Gastroesophageal sphincter (tissue), 3 donors: Measurements from ENCODE around the gene CENPV.

Source experiments
- EP300 ChIP-seq: sonication (generic); formaldehyde crosslinking; IDR thresholded peaks from one replicate; pipeline ENCODE4 v1.6.1; 2017; ENCODE audit warnings: antibody characterized with exemption, mild to moderate bottlenecking
- POLR2A ChIP-seq, 2 donors: fragments of 450-650 bp; IDR thresholded peaks; one replicate each; pipeline ENCODE4 v1.6.1; 2017; ENCODE audit warnings: antibody characterized with exemption in 2 of 2, mild to moderate bottlenecking in 2 of 2, moderate library complexity in 1 of 2
- TF ChIP-seq, protein P1 (sequence below), 4 experiments: fragments of 200-600 bp in 2 of 4; fragments of 450-650 bp in 2 of 4; sonication (generic) in 1 of 4; IDR thresholded peaks; one replicate each; pipeline ENCODE4 v1.5.1; 2017 to 2019; ENCODE audit warnings: antibody characterized with exemption in 4 of 4, mild to moderate bottlenecking in 2 of 4, moderate library complexity in 2 of 4

DNA sequence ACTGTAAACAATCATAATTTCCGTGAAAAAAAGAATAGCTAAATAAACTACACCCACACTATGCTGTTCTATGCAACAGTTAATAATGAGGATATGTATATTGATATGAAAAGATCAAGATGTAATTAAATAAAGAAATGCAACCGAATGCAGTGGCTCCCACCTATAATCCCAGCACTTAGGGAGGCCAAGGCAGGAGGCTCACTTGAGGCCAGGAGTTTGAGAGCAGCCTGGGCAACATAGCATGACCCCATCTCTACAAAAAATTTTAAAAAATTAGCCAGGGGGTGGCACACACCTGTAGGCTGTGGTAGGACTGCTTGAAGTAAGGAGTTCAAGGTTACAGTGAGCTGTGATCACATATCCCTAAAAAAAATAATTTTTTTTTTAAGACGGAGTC lies 14.9 kb downstream of the CENPV start:
- TF ChIP-seq, protein P1, sequence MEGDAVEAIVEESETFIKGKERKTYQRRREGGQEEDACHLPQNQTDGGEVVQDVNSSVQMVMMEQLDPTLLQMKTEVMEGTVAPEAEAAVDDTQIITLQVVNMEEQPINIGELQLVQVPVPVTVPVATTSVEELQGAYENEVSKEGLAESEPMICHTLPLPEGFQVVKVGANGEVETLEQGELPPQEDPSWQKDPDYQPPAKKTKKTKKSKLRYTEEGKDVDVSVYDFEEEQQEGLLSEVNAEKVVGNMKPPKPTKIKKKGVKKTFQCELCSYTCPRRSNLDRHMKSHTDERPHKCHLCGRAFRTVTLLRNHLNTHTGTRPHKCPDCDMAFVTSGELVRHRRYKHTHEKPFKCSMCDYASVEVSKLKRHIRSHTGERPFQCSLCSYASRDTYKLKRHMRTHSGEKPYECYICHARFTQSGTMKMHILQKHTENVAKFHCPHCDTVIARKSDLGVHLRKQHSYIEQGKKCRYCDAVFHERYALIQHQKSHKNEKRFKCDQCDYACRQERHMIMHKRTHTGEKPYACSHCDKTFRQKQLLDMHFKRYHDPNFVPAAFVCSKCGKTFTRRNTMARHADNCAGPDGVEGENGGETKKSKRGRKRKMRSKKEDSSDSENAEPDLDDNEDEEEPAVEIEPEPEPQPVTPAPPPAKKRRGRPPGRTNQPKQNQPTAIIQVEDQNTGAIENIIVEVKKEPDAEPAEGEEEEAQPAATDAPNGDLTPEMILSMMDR (IDR thresholded peaks at IDR 0.05), result no peak
- TF ChIP-seq EP300 (no peak), POLR2A (IDR thresholded peaks at IDR 0.05) (no peak)
